H9 (cell line): ENCODE measurements around the gene RAF1. TPM values are rescaled to one million over a fixed set of nuclear protein-coding genes. Genes with fewer than 3 reads are reported as not detected.

Experiments used
- DNase-seq: peaks from one replicate; pipeline ENCODE4 v3.0.0-alpha.2; 2017
- H2AFZ ChIP-seq: one replicate; pipeline ENCODE4 v1.6.1; 2013; ENCODE audit warnings: mild to moderate bottlenecking, low read length, control low read depth, moderate library complexity
- H2AK5ac ChIP-seq: 2 replicates; pipeline ENCODE4 v1.6.1; 2013; ENCODE audit warnings: low read length, control low read depth, mixed read lengths; ENCODE audit not compliant: insufficient read length
- H2BK120ac ChIP-seq: one replicate; pipeline ENCODE4 v1.6.1; 2013; ENCODE audit warnings: low read depth, mild to moderate bottlenecking, low read length, control low read depth, inconsistent platforms; ENCODE audit not compliant: poor library complexity, severe bottlenecking
- H2BK12ac ChIP-seq: 2 replicates; pipeline ENCODE4 v1.6.1; 2013; ENCODE audit warnings: low read length, control low read depth, mixed read lengths, low read depth; ENCODE audit not compliant: insufficient read length
- H2BK15ac ChIP-seq: 2 replicates; pipeline ENCODE4 v1.6.1; 2013; ENCODE audit warnings: low read depth, low read length, control low read depth
- H2BK20ac ChIP-seq: one replicate; pipeline ENCODE4 v1.6.1; 2013; ENCODE audit warnings: low read depth, mild to moderate bottlenecking, low read length, control low read depth, inconsistent platforms; ENCODE audit not compliant: poor library complexity, severe bottlenecking
- H2BK5ac ChIP-seq: 2 replicates; pipeline ENCODE4 v1.6.1; 2013; ENCODE audit warnings: low read length, control low read depth, mixed read lengths; ENCODE audit not compliant: insufficient read length
- H3K14ac ChIP-seq: 2 replicates; pipeline ENCODE4 v1.6.1; 2013; ENCODE audit warnings: low read length, control low read depth; ENCODE audit not compliant: insufficient read depth
- H3K18ac ChIP-seq: 2 replicates; pipeline ENCODE4 v1.6.1; 2013; ENCODE audit warnings: low read depth, mild to moderate bottlenecking, mixed read lengths, low read length, control low read depth; ENCODE audit not compliant: insufficient read length
- H3K23ac ChIP-seq: 2 replicates; pipeline ENCODE4 v1.6.1; 2013; ENCODE audit warnings: low read length, control low read depth, mixed read lengths, low read depth; ENCODE audit not compliant: insufficient read length
- H3K23me2 ChIP-seq: 2 replicates; pipeline ENCODE4 v1.6.1; 2013; ENCODE audit warnings: low read depth, mild to moderate bottlenecking, mixed read lengths, low read length, control low read depth; ENCODE audit not compliant: insufficient read length, poor library complexity, severe bottlenecking
- H3K27ac ChIP-seq: 2 replicates; pipeline ENCODE4 v1.5.1; 2013; ENCODE audit warnings: low read length, control low read depth, mixed read lengths, low read depth; ENCODE audit not compliant: insufficient read length
- H3K27me3 ChIP-seq: 2 replicates; pipeline ENCODE4 v1.6.1; 2013; ENCODE audit warnings: low read length, control low read depth, inconsistent platforms; ENCODE audit not compliant: insufficient read depth
- H3K4ac ChIP-seq: 2 replicates; pipeline ENCODE4 v1.6.1; 2013; ENCODE audit warnings: low read depth, mild to moderate bottlenecking, control low read depth, inconsistent platforms, low read length, moderate library complexity
- H3K4me1 ChIP-seq: 2 replicates; pipeline ENCODE4 v1.6.1; 2013; ENCODE audit warnings: low read length, control low read depth, inconsistent platforms; ENCODE audit not compliant: insufficient read depth
- H3K4me2 ChIP-seq: 2 replicates; pipeline ENCODE4 v1.6.1; 2013; ENCODE audit warnings: low read length, control low read depth, mixed read lengths; ENCODE audit not compliant: insufficient read length, insufficient read depth
- H3K56ac ChIP-seq: 2 replicates; pipeline ENCODE4 v1.6.1; 2013; ENCODE audit warnings: low read depth, mild to moderate bottlenecking, mixed read lengths, low read length, control low read depth; ENCODE audit not compliant: insufficient read length
- H3K79me1 ChIP-seq: 2 replicates; pipeline ENCODE4 v1.6.1; 2013; ENCODE audit warnings: low read depth, mild to moderate bottlenecking, moderate library complexity, low read length, control low read depth, inconsistent platforms; ENCODE audit not compliant: insufficient read depth, poor library complexity, severe bottlenecking
- H3K79me2 ChIP-seq: 2 replicates; pipeline ENCODE4 v1.6.1; 2013; ENCODE audit warnings: low read length, control low read depth, inconsistent platforms; ENCODE audit not compliant: insufficient read depth
- H3K9ac ChIP-seq: 2 replicates; pipeline ENCODE4 v1.6.1; 2013; ENCODE audit warnings: low read length, control low read depth, mixed read lengths; ENCODE audit not compliant: insufficient read length; ENCODE audit errors: extremely low read depth
- H3K9me3 ChIP-seq: one replicate; pipeline ENCODE4 v1.6.1; 2013; ENCODE audit warnings: low read depth, low read length, inconsistent platforms; ENCODE audit not compliant: control insufficient read depth
- H3T11ph ChIP-seq: one replicate; pipeline ENCODE4 v1.6.1; 2013; ENCODE audit warnings: mild to moderate bottlenecking, low read length, control low read depth, inconsistent platforms
- H4K20me1 ChIP-seq: one replicate; pipeline ENCODE4 v1.6.1; 2013; ENCODE audit not compliant: control insufficient read depth, insufficient read length, insufficient read depth
- H4K5ac ChIP-seq: 2 replicates; pipeline ENCODE4 v1.6.1; 2013; ENCODE audit warnings: low read depth, mild to moderate bottlenecking, mixed read lengths, low read length, control low read depth; ENCODE audit not compliant: insufficient read length
- H4K8ac ChIP-seq: replicated peaks from 2 replicates; pipeline ENCODE4 v1.6.1; 2013; ENCODE audit warnings: low read length, control low read depth, mixed read lengths, low read depth; ENCODE audit not compliant: insufficient read length
- H4K91ac ChIP-seq: 2 replicates; pipeline ENCODE4 v1.6.1; 2013; ENCODE audit warnings: low read depth, mild to moderate bottlenecking, moderate library complexity, mixed read lengths, low read length, control low read depth; ENCODE audit not compliant: insufficient read length
- H3K27ac Mint-ChIP-seq, 3 experiments: 2 replicates in 2 of 3; 3 replicates in 1 of 3; pipeline ENCODE4 v1.8.0; 2020 to 2021; ENCODE audit warnings: mixed read lengths in 3 of 3, mild to moderate bottlenecking in 1 of 3, moderate library complexity in 1 of 3
- H3K27me3 Mint-ChIP-seq: 2 replicates; pipeline ENCODE4 v1.8.0; 2021; ENCODE audit warnings: low read depth, mild to moderate bottlenecking, moderate library complexity, mixed read lengths
- H3K36me3 Mint-ChIP-seq, 3 experiments: 2 replicates in 2 of 3; 3 replicates in 1 of 3; pipeline ENCODE4 v1.8.0; 2020 to 2021; ENCODE audit warnings: low read depth in 3 of 3, mixed read lengths in 3 of 3; ENCODE audit not compliant: insufficient read depth in 1 of 3
- H3K4me1 Mint-ChIP-seq, 2 experiments: 2 replicates each; pipeline ENCODE4 v1.8.0; 2020; ENCODE audit warnings: mixed read lengths in 2 of 2
- H3K4me3 Mint-ChIP-seq, 2 experiments: 2 replicates in 1 of 2; 3 replicates in 1 of 2; pipeline ENCODE4 v1.8.0; 2020 to 2021; ENCODE audit warnings: mild to moderate bottlenecking in 2 of 2, mixed read lengths in 2 of 2, moderate library complexity in 1 of 2
- H3K9me3 Mint-ChIP-seq, 2 experiments: 2 replicates in 1 of 2; 3 replicates in 1 of 2; pipeline ENCODE4 v1.8.0; 2020; ENCODE audit warnings: mild to moderate bottlenecking in 2 of 2, mixed read lengths in 2 of 2, moderate library complexity in 1 of 2
- CTCF ChIP-seq: fragments of 200-600 bp; sonication (generic); conservative IDR thresholded peaks from 3 replicates; pipeline ENCODE4 v1.8.0; 2021; ENCODE audit warnings: antibody characterized with exemption, mild to moderate bottlenecking
- WGBS: extraction: QIAGEN DNeasy Blood & Tissue Kit; methylation state at CpG from one replicate; pipeline ENCODE4 v1.1.7; 2013; ENCODE audit warnings: missing lambda C conversion rate, low lambda C conversion rate, mixed read lengths; ENCODE audit not compliant: insufficient read length; ENCODE audit errors: extremely low coverage; 5-methylcytosine and 5-hydroxymethylcytosine counted together
- total RNA-seq: library from RNA; stranded (reverse); gene quantifications from 2 replicates; pipeline ENCODE4 v1.2.1, GENCODE V29; 2021

RAF1 gene
- total RNA-seq, 1 experiment from 2014 or later: 112 TPM

- no peak overlapping the region for H2BK120ac ChIP-seq
- H3K79me1 ChIP-seq: no peaks in the 10 kb centered on the region
- no peaks in the 10 kb centered on the region for H3K4me1 ChIP-seq
- no peak overlapping the region for H2AK5ac ChIP-seq
- no peaks in the 10 kb centered on the region for H3K9me3 Mint-ChIP-seq
- no CpG with 5 or more reads among the region's 6 CpGs for WGBS
- no peak overlapping the region for H2BK12ac ChIP-seq
- no peak overlapping the region for H3K27ac ChIP-seq
- no peak overlapping the region for H3K18ac ChIP-seq
- H4K91ac ChIP-seq: no peak overlapping the region
- no peak overlapping the region for H3K56ac ChIP-seq
- no peak for TF ChIP-seq CTCF
- H2BK15ac ChIP-seq: no peak overlapping the region
- H3K36me3 Mint-ChIP-seq: peaks cover 58 to 88% (median 84%) of the 10 kb centered on the region in 3 experiments; a peak in 6 of 7 replicates
- H2AFZ ChIP-seq: no peak overlapping the region
- no peaks in the 10 kb centered on the region for H3K9me3 ChIP-seq
- no peak for DNase-seq
- no peak overlapping the region; a peak in 2 of 7 replicates for H3K27ac Mint-ChIP-seq
- H3K9ac ChIP-seq: no peak overlapping the region
- no peak overlapping the region for H3K23ac ChIP-seq
- no peaks in the 10 kb centered on the region for H3K79me2 ChIP-seq
- H3K23me2 ChIP-seq: no peaks in the 10 kb centered on the region
- H3K4ac ChIP-seq: no peak overlapping the region
- H3K27me3 ChIP-seq: no peaks in the 10 kb centered on the region
- peaks cover 2% of the 10 kb centered on the region for H4K20me1 ChIP-seq
- no peak overlapping the region for H3K14ac ChIP-seq
- no peak overlapping the region for H3T11ph ChIP-seq
- H3K4me1 Mint-ChIP-seq: no peaks in the 10 kb centered on the region
- no peak overlapping the region for H2BK20ac ChIP-seq
- no peak overlapping the region for H2BK5ac ChIP-seq
- no peak overlapping the region for H4K8ac ChIP-seq
- H4K5ac ChIP-seq: no peak overlapping the region
- no peak overlapping the region for H3K4me3 Mint-ChIP-seq
- H3K27me3 Mint-ChIP-seq: no peaks in the 10 kb centered on the region
- H3K4me2 ChIP-seq: no peak overlapping the region
Measured at GRCh38 chr3:12574131-12574530, 89.8 kb downstream of the RAF1 start.
